ENCODE results near the gene ADGRG6. TPM values are rescaled to one million over a fixed set of nuclear protein-coding genes. Genes with fewer than 3 reads are reported as not detected.

The ADGRG6 gene
- total RNA-seq, 6 donors from 2014 or later, result 19.9 to 44.1 (median 29.8) TPM

DNA sequence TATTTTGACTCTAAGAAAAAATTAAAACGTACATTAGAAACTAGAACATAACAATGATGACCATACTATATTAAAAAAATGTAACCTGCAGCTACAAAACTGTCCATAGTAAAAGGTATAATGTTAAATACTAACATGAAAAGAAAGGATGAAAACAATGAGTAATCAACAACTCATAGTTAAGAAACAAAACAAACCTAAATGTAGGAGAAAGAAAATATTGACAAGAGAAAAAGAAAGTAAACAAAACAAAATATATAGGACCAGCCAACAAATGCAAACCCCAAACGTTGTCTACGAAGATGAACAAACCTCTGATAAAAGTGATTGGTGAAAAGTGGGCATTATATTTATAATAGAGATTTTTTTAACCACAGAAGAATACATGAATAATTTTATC lies 41.1 kb upstream of the ADGRG6 start:
- H3K27ac ChIP-seq, result no peak overlapping the region
- H3K27me3 ChIP-seq, result no peaks in the 10 kb centered on the region
- no peaks in the 10 kb centered on the region for H3K36me3 ChIP-seq
- H3K9me3 ChIP-seq, result no peaks in the 10 kb centered on the region
- WGBS, 2 donors, result 80 to 84% methylated on average over 3 of the region's 3 CpGs
- DNase-seq (no peak), ATAC-seq (ENCODE audit: low FRiP score in 2 of 2) (no peak)
- H3K4me3 ChIP-seq, result no peak overlapping the region
- H3K4me1 ChIP-seq, result no peaks in the 10 kb centered on the region
- TF ChIP-seq POLR2AphosphoS5 (IDR thresholded peaks at IDR 0.05) (no peak), EP300 (IDR thresholded peaks at IDR 0.05) (no peak), POLR2A (IDR thresholded peaks at IDR 0.05) (no peak)
- TF ChIP-seq, protein P1, sequence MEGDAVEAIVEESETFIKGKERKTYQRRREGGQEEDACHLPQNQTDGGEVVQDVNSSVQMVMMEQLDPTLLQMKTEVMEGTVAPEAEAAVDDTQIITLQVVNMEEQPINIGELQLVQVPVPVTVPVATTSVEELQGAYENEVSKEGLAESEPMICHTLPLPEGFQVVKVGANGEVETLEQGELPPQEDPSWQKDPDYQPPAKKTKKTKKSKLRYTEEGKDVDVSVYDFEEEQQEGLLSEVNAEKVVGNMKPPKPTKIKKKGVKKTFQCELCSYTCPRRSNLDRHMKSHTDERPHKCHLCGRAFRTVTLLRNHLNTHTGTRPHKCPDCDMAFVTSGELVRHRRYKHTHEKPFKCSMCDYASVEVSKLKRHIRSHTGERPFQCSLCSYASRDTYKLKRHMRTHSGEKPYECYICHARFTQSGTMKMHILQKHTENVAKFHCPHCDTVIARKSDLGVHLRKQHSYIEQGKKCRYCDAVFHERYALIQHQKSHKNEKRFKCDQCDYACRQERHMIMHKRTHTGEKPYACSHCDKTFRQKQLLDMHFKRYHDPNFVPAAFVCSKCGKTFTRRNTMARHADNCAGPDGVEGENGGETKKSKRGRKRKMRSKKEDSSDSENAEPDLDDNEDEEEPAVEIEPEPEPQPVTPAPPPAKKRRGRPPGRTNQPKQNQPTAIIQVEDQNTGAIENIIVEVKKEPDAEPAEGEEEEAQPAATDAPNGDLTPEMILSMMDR (IDR thresholded peaks at IDR 0.05), result no peak

DNA sequence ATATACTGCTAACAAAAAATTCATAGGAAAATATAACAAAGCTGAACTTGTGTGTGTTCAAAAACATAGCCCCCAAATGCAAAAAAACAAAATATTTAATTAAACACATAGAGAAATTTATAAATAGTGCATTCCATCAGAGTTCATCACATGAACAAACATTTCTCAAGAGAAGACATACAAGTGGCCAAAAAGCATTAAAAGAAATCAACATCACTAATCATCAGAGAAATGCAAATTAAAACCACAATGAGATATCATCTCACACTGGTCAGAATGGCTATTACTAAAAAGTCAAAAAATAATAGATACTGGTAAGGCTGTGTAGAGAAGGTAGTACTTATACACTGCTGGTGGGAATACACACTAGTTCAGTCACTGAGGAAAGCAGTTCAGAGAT lies 39.6 kb upstream of the ADGRG6 start:
- no peaks in the 10 kb centered on the region for H3K4me1 ChIP-seq
- no peaks in the 10 kb centered on the region for H3K9me3 ChIP-seq
- DNase-seq, result no peak
- no peak overlapping the region for H3K27ac ChIP-seq
- H3K4me3 ChIP-seq, result no peak overlapping the region
- ATAC-seq (ENCODE audit: low FRiP score in 2 of 2), result no peak
- no peaks in the 10 kb centered on the region for H3K36me3 ChIP-seq
- H3K27me3 ChIP-seq, result no peaks in the 10 kb centered on the region
- TF ChIP-seq POLR2AphosphoS5 (IDR thresholded peaks at IDR 0.05) (no peak), EP300 (IDR thresholded peaks at IDR 0.05) (no peak), POLR2A (IDR thresholded peaks at IDR 0.05) (no peak)
- TF ChIP-seq, protein P1 (IDR thresholded peaks at IDR 0.05), result no peak

DNA sequence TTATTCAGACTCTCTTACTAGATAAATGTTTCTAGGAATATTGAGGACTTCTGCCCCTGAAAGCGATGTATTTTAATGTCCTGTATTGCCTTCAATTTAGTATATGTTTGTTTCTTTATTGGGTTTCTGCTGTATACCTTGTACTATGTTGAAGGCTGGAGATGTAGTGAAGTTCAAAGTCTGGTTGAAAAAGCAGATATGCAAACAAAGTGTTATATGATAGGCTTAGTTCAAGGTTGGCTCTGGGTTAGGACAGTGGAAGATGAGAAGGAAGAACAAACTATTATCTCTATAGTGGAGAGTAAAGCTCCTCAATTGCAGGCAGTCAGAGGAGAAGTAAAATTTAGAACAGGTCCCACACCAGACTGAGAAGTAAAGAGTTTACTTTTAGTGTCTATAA lies 36.3 kb upstream of the ADGRG6 start:
- Histone ChIP-seq H3K4me1 (no peaks in the 10 kb centered on the region), H3K9me3 (no peaks in the 10 kb centered on the region), H3K27me3 (no peaks in the 10 kb centered on the region), H3K4me3 (no peak overlapping the region), H3K27ac (no peak overlapping the region), H3K36me3 (no peaks in the 10 kb centered on the region)
- WGBS, 2 donors, result 96 to 100% methylated on average over 1 of the region's 1 CpG
- no peak for DNase-seq
- ATAC-seq (ENCODE audit: low FRiP score in 2 of 2), result no peak
- TF ChIP-seq POLR2A (IDR thresholded peaks at IDR 0.05) (no peak), POLR2AphosphoS5 (IDR thresholded peaks at IDR 0.05) (no peak), EP300 (IDR thresholded peaks at IDR 0.05) (no peak)
- TF ChIP-seq, protein P1 (IDR thresholded peaks at IDR 0.05), result no peak

DNA sequence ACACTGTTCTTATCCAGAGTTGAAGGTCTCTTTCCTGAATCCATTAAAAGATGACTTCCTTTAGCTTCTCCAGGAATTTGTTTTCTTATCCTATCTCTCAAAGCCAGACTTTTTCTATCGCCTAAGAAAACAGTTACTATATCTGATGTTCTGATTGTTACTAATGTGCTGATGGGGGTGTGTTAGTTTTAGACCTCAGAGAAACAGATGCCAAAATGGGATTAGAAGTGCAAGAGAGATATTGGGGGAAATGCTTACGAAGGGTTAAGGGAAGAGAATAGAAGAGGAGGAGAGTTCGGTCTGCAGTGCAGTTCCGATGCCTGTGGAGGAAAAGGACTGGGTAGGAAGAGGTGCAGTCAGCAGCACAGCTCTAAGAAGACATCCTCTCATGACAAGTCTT lies 35.7 kb upstream of the ADGRG6 start:
- Histone ChIP-seq H3K27ac (no peak overlapping the region), H3K9me3 (no peaks in the 10 kb centered on the region), H3K4me3 (no peak overlapping the region), H3K36me3 (no peaks in the 10 kb centered on the region), H3K4me1 (no peaks in the 10 kb centered on the region), H3K27me3 (no peaks in the 10 kb centered on the region)
- DNase-seq (no peak), ATAC-seq (ENCODE audit: low FRiP score in 2 of 2) (no peak)
- WGBS, 2 donors, result 77 to 81% methylated on average over 4 of the region's 4 CpGs
- TF ChIP-seq POLR2A (IDR thresholded peaks at IDR 0.05) (no peak), EP300 (IDR thresholded peaks at IDR 0.05) (no peak), POLR2AphosphoS5 (IDR thresholded peaks at IDR 0.05) (no peak)
- TF ChIP-seq, protein P1 (IDR thresholded peaks at IDR 0.05), result no peak

DNA sequence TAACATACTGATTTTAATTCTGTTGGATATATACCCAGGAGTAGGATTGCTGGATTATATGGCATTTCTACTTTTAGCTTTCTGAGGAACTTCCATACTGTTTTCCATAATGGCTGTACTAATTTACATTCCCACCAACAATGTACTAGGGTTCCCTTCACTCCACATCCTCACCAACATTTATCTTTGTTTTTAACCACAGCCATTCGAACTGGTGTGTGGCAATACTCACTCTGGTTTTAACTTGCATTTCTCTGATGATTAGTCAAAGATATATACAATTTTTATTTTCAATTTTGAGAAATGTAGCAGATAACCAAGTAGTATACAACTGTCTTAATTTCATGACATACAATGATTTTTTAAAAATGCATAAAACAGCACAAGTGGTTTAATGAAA lies 30.3 kb upstream of the ADGRG6 start:
- Histone ChIP-seq H3K27me3 (no peaks in the 10 kb centered on the region), H3K4me1 (no peaks in the 10 kb centered on the region), H3K4me3 (no peak overlapping the region), H3K27ac (no peak overlapping the region), H3K36me3 (no peaks in the 10 kb centered on the region), H3K9me3 (no peaks in the 10 kb centered on the region)
- 56 to 76% methylated on average over 1 of the region's 1 CpG for WGBS, 2 donors
- ATAC-seq (ENCODE audit: low FRiP score in 2 of 2) (no peak), DNase-seq (no peak)
- TF ChIP-seq EP300 (IDR thresholded peaks at IDR 0.05), result no peak
- TF ChIP-seq, protein P1 (IDR thresholded peaks at IDR 0.05), result no peak
- no peak for TF ChIP-seq POLR2AphosphoS5 (IDR thresholded peaks at IDR 0.05)
- no peak for TF ChIP-seq POLR2A (IDR thresholded peaks at IDR 0.05)

All from upper lobe of left lung (tissue), 6 donors.